MM.1S (cell line): Measurements from ENCODE around the gene NGEF.

ENCODE experiments used
- EZH2phosphoT487 ChIP-seq: fragments of 300-600 bp; sonication (generic); IDR thresholded peaks from 2 replicates; pipeline ENCODE4 v1.6.1; 2018; ENCODE audit warnings: antibody characterized with exemption, low read length
- TF ChIP-seq, protein P1 (sequence below): fragments of 300-600 bp; sonication (generic); IDR thresholded peaks from 2 replicates; pipeline ENCODE4 v1.5.1; 2016; ENCODE audit warnings: antibody characterized with exemption, low read length, mixed read lengths

GRCh38 chr2:232927032-232927792 is 85.8 kb downstream of the NGEF start:
- TF ChIP-seq, protein P1, sequence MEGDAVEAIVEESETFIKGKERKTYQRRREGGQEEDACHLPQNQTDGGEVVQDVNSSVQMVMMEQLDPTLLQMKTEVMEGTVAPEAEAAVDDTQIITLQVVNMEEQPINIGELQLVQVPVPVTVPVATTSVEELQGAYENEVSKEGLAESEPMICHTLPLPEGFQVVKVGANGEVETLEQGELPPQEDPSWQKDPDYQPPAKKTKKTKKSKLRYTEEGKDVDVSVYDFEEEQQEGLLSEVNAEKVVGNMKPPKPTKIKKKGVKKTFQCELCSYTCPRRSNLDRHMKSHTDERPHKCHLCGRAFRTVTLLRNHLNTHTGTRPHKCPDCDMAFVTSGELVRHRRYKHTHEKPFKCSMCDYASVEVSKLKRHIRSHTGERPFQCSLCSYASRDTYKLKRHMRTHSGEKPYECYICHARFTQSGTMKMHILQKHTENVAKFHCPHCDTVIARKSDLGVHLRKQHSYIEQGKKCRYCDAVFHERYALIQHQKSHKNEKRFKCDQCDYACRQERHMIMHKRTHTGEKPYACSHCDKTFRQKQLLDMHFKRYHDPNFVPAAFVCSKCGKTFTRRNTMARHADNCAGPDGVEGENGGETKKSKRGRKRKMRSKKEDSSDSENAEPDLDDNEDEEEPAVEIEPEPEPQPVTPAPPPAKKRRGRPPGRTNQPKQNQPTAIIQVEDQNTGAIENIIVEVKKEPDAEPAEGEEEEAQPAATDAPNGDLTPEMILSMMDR: no peak
- no peak for TF ChIP-seq EZH2phosphoT487
